GM06990 (cell line): ENCODE measurements around the gene AIFM3.

Experiments used
- DNase-seq: peaks from one replicate; pipeline ENCODE4 v3.0.0-alpha.2; 2011; ENCODE audit not compliant: insufficient read length; ENCODE audit errors: extremely low read depth
- H3K27me3 ChIP-seq: replicated peaks from 2 replicates; pipeline ENCODE4 v1.6.0; 2011; ENCODE audit warnings: low read length; ENCODE audit not compliant: control insufficient read depth, insufficient read depth
- H3K36me3 ChIP-seq: 2 replicates; pipeline ENCODE4 v1.5.1; 2011; ENCODE audit warnings: low read length; ENCODE audit not compliant: control insufficient read depth, insufficient read depth
- H3K4me3 ChIP-seq: replicated peaks from 2 replicates; pipeline ENCODE4 v1.5.1; 2011; ENCODE audit warnings: low read depth, mild to moderate bottlenecking, control low read depth, low read length
- TF ChIP-seq, protein P1 (sequence below): IDR thresholded peaks from 2 replicates; pipeline ENCODE4 v1.5.1; 2011; ENCODE audit warnings: low read length, control low read depth, mild to moderate bottlenecking, inconsistent platforms; ENCODE audit not compliant: insufficient read depth, poor library complexity, severe bottlenecking

AIFM3 gene

DNA sequence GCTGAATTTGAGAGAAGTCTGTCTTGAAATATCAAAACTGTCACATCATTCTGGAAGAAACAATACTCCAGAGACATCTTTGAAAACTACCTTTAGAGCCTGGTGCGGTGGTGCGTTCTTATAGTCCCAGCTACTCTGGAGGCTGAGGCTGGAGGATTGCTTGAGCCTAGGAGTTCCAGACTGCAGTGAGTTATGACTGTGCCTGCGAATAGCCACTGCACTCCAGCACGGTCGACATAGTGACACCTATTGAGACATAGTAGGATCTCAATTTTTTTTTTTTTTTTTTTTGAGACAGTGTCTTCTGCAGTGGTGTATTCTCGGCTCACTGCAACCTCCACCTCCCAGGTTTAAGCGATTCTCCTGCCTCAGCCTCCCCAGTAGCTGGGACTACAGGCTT, 11.5 kb upstream of the AIFM3 start:
- peaks cover 20% of the 10 kb centered on the region for H3K36me3 ChIP-seq
- H3K4me3 ChIP-seq, result no peak overlapping the region
- no peak for DNase-seq
- H3K27me3 ChIP-seq, result no peaks in the 10 kb centered on the region
- TF ChIP-seq, protein P1, sequence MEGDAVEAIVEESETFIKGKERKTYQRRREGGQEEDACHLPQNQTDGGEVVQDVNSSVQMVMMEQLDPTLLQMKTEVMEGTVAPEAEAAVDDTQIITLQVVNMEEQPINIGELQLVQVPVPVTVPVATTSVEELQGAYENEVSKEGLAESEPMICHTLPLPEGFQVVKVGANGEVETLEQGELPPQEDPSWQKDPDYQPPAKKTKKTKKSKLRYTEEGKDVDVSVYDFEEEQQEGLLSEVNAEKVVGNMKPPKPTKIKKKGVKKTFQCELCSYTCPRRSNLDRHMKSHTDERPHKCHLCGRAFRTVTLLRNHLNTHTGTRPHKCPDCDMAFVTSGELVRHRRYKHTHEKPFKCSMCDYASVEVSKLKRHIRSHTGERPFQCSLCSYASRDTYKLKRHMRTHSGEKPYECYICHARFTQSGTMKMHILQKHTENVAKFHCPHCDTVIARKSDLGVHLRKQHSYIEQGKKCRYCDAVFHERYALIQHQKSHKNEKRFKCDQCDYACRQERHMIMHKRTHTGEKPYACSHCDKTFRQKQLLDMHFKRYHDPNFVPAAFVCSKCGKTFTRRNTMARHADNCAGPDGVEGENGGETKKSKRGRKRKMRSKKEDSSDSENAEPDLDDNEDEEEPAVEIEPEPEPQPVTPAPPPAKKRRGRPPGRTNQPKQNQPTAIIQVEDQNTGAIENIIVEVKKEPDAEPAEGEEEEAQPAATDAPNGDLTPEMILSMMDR, result no peak

DNA sequence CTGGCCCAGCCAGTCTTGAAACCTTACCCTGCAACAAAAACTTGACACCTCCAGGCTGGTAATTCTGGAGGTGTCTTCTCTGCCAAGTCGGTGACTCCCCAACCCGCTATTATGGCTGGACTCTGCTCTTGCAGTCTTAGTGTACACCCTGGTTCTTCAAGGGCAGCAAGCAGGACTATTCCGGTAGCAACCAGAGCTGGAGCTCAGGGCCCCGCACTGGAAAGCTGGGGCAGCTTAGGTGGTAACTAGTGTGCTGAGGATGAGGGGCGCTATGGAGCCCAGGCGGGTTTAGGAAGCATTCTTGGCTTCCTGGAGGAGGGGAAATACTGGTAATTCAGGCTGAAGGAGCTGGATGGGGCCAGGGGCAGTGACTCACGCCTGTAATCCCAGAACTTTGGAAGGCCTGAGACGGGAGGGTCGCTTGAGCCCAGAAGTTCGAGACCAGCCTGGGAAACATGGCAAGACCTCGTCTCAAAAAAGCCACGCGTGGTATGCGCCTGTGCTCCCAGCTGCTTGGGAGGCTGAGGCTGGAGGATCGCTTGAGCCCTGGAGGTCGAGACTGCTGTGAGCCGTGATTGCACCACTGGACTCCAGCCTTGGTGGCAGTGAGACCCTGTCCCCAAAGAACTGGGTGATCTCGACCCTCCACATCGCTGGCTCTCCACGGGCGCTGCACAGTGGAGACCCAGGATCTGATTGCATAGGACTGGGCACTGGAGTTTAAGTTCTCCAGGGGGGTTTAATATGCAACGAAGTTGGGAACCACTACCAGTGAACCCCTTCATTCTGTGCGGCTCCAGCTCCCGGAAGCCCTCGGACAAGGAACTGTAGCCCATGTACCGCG, 10.6 kb upstream of the AIFM3 start:
- Histone ChIP-seq H3K36me3 (peaks cover 13% of the 10 kb centered on the region), H3K27me3 (no peaks in the 10 kb centered on the region), H3K4me3 (peak overlapping the region; percentile 70)
- TF ChIP-seq, protein P1, result no peak
- DNase-seq, result no peak

DNA sequence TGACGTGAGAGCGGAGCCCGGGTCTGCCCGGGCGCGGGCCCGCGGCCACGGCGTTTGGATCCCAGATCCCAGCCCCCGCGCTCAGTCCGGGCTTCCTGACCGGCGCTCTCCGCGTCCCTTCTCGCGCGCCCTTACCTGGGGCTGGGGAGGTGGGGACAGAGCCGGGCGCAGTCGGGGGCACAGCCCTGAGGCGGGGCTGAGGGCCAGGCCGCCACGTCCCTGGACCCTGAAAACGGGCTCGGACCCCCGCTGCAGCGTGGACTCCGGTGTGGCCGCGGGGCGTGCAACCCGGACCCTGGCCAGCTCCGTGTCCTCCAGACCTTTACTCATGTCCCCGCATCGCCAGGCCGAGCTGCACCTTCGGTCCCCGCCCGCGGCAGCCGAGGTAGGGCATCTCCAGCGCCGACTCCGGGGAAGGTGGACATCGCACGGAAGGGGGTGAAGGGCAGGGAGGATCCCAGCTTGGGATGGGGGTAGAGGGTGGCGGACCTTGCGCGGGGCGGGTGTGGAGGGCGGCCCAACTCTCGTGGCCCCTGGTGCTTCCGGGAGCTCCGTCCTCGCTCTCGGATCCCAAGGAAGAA, 9.9 kb upstream of the AIFM3 start:
- Histone ChIP-seq H3K4me3 (peak overlapping the region; percentile 70), H3K27me3 (no peaks in the 10 kb centered on the region), H3K36me3 (peaks cover 9% of the 10 kb centered on the region)
- TF ChIP-seq, protein P1, result no peak
- DNase-seq, result no peak

DNA sequence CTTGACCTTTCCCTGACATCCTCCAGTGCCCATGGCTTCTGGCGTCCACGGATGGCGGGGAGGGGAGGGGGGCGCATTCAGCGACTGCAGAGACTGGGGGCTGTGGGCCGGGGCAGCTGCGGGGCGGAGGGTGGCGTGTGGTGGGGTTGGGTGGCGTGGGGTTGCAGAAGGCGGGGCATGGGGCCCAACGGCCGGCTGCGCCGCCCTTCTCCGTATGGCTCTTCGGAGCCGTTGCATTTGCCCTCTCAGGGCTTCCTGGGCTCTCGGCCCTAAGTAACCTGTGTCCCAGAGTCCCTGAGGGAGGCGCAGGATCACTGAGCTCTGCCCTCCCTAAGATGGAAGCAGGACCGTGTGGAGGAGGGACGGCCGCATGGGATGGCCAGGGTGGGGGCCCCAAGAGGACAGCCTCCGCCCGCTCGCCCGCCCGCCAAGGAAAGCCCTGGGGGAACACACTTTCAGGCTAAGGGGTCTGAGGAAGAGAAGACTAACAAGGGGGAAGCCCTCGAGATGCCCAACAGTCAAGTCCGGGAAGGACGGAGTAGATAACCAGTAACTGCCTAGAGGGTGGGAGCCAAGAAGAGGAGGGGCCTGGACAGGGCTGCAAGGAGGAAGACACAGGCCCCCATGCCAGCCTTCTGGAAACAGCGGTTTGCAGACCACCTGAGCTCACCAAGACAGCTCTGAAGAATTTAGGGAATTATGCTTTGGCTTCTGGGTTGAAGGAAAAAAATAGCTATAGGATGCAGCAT, 9.2 kb upstream of the AIFM3 start:
- peak; percentile 33 for DNase-seq
- no peaks in the 10 kb centered on the region for H3K27me3 ChIP-seq
- TF ChIP-seq, protein P1, result no peak
- H3K36me3 ChIP-seq, result peaks cover 6% of the 10 kb centered on the region
- H3K4me3 ChIP-seq, result peak overlapping the region; percentile 70

DNA sequence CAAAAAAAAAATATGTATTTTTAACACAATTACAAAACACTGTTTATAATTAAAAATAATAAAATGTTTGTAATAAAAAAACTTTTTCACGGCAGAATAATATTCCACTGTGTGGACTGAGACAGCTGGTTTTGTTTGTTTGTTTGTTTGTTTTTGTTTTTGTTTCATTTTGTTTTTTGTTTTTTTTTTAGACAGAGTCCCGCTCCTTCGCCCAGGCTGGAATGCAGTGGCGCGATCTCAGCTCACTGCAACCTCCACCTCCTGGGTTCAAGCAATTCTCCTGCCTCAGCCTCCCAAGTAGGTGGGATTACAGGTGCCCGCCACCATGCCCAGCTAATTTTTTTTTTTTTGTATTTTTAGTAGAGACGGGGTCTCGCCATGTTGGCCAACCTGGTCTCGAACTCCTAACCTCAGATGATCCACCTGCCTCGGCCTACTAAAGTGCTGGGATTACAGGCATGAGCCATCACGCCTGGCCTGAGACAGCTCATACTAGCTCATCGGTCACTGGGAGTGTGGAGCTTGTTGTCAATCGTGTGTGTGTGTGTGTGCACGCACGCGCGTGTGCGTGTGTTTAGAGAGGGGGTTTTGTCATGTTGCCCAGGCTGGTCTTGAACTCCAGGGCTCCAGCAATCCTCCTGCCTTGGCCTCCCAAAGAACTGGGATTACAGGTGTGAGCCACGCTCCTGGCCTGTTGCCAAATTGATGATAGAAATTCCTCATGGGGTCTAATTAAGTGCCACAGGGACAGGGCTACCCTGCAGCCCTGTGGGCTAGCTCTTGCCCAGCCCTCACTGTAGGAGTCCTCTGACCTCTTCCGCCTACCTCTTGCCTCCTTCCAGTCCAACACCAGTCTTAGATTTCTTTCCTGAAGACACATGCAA, 7.2 kb upstream of the AIFM3 start:
- no peak for DNase-seq
- TF ChIP-seq, protein P1, result no peak
- Histone ChIP-seq H3K27me3 (no peaks in the 10 kb centered on the region), H3K36me3 (no peaks in the 10 kb centered on the region), H3K4me3 (no peak overlapping the region)
